DMS79 (cell line): ENCODE data around the gene TUBGCP3.

ENCODE experiments used
- DNase-seq: peaks from one replicate; lab custom pipeline; 2025; lab: John Stamatoyannopoulos, UW

TUBGCP3 gene

GRCh38 chr13:112453874-112454647 is 133.9 kb downstream of the TUBGCP3 start:
- no peak for DNase-seq

GRCh38 chr13:112453207-112453829 is 134.6 kb downstream of the TUBGCP3 start:
- peak; percentile 10 for DNase-seq

- DNase-seq: no peak
These were observed 135.4 kb downstream of the TUBGCP3 start for GRCh38 chr13:112452380-112453206.

- DNase-seq: no peak
These were observed 136.2 kb downstream of the TUBGCP3 start for GRCh38 chr13:112451512-112452379.

- DNase-seq: peak; percentile 22
These were observed 137.1 kb downstream of the TUBGCP3 start for GRCh38 chr13:112450904-112451240.

GRCh38 chr13:112450118-112450903 is 137.6 kb downstream of the TUBGCP3 start:
- no peak for DNase-seq

- no peak for DNase-seq
These were observed 138.4 kb downstream of the TUBGCP3 start for GRCh38 chr13:112449545-112449930.

- no peak for DNase-seq
These were observed 139.1 kb downstream of the TUBGCP3 start for GRCh38 chr13:112448621-112449544.

GRCh38 chr13:112447761-112448603 is 140.0 kb downstream of the TUBGCP3 start:
- DNase-seq: no peak

GRCh38 chr13:112447306-112447705 is 140.6 kb downstream of the TUBGCP3 start:
- DNase-seq: no peak

- DNase-seq: no peak
These were observed 141.1 kb downstream of the TUBGCP3 start for GRCh38 chr13:112446867-112447266.

GRCh38 chr13:112446347-112446861 is 141.5 kb downstream of the TUBGCP3 start:
- no peak for DNase-seq

GRCh38 chr13:112445411-112446271 is 142.3 kb downstream of the TUBGCP3 start:
- no peak for DNase-seq

GRCh38 chr13:112444416-112445399 is 143.2 kb downstream of the TUBGCP3 start:
- no peak for DNase-seq

GRCh38 chr13:112443995-112444311 is 144.0 kb downstream of the TUBGCP3 start:
- DNase-seq: peak; percentile 74

- peak; percentile 54 for DNase-seq
These were observed 144.6 kb downstream of the TUBGCP3 start for GRCh38 chr13:112443191-112443994.
